Measurements from ENCODE around the gene FGD5.

Gene FGD5

GRCh38 chr3:14822134-14822533 is 3.4 kb downstream of the FGD5 start:
- POLR2A ChIA-PET: no interaction called here

GRCh38 chr3:14822670-14823390 is 4.1 kb downstream of the FGD5 start:
- ChIA-PET POLR2A (no interaction called here), CTCF (interaction anchor here (1.4 kb wide), 2 partner anchors 10 to 42 kb away, joined by 3 to 5 read pairs; no protein-coding TSS in a partner anchor)
- DNase-seq (ENCODE audit: extremely low spot score): no peak
- TF ChIP-seq CTCF (IDR thresholded peaks at IDR 0.05; ENCODE audit: control extremely low read depth, extremely low read depth, low read depth, missing control alignments): no peak

More at GRCh38 chr3:14822134-14822533, 3.4 kb downstream of the FGD5 start:
- TF ChIP-seq CTCF (IDR thresholded peaks at IDR 0.05; ENCODE audit: control extremely low read depth, extremely low read depth, low read depth, missing control alignments): no peak
- CTCF ChIA-PET: interaction anchor here (1.4 kb wide), 1 partner anchor 11 kb away, joined by 3 read pairs; no protein-coding TSS in a partner anchor
- no peak for DNase-seq (ENCODE audit: extremely low spot score)

- TF ChIP-seq CTCF (IDR thresholded peaks at IDR 0.05; ENCODE audit: control extremely low read depth, extremely low read depth, low read depth, missing control alignments): no peak
- DNase-seq (ENCODE audit: extremely low spot score): no peak
- CTCF ChIA-PET: interaction anchor here (1.4 kb wide), 1 partner anchor 42 kb away, joined by 5 read pairs; no protein-coding TSS in a partner anchor
- POLR2A ChIA-PET: no interaction called here
Observed at GRCh38 chr3:14823393-14823792, 4.6 kb downstream of the FGD5 start.

- POLR2A ChIA-PET: no interaction called here
- TF ChIP-seq CTCF (IDR thresholded peaks at IDR 0.05; ENCODE audit: control extremely low read depth, extremely low read depth, low read depth, missing control alignments): no peak
- no peak for DNase-seq (ENCODE audit: extremely low spot score)
- CTCF ChIA-PET: interaction anchor here (1.4 kb wide), 1 partner anchor 43 kb away, joined by 5 read pairs; no protein-coding TSS in a partner anchor
Observed at GRCh38 chr3:14823910-14824629, 5.3 kb downstream of the FGD5 start.

- ChIA-PET CTCF (interaction anchor here (1.4 kb wide), 1 partner anchor 18 kb away, joined by 3 read pairs; no protein-coding TSS in a partner anchor), POLR2A (no interaction called here)
Observed at GRCh38 chr3:14824646-14825045, 5.9 kb downstream of the FGD5 start.

More at GRCh38 chr3:14824646-14825045, 5.9 kb downstream of the FGD5 start:
- no peak for DNase-seq (ENCODE audit: extremely low spot score)
- TF ChIP-seq CTCF (IDR thresholded peaks at IDR 0.05; ENCODE audit: control extremely low read depth, extremely low read depth, low read depth, missing control alignments): no peak
